LoVo (cell line): Measurements from ENCODE around the gene LY6G5B.
"Not testable (repeated sequence)": the region's sequence is repeated elsewhere in the genome, so short reads cannot be mapped to it uniquely, and the experiment has no call there.

Experiments used
- DNase-seq: peaks from one replicate; pipeline ENCODE4 v3.0.0-alpha.2; 2016; ENCODE audit warnings: low spot score

Gene LY6G5B

GRCh38 chr6:31691078-31691463, 21.3 kb downstream of the LY6G5B start:
- no peak for DNase-seq

GRCh38 chr6:31691564-31692108, 21.9 kb downstream of the LY6G5B start:
- no peak for DNase-seq

GRCh38 chr6:31692353-31692752, 22.6 kb downstream of the LY6G5B start:
- no peak for DNase-seq

GRCh38 chr6:31692886-31693285, 23.1 kb downstream of the LY6G5B start:
- DNase-seq = no peak

- DNase-seq = no peak
Observed at GRCh38 chr6:31693535-31693934, 23.8 kb downstream of the LY6G5B start.

GRCh38 chr6:31697555-31697954, 27.8 kb downstream of the LY6G5B start:
- no peak for DNase-seq

GRCh38 chr6:31700740-31701401, 31.1 kb downstream of the LY6G5B start:
- DNase-seq = no peak

- no peak for DNase-seq
Observed at GRCh38 chr6:31701666-31702404, 32.1 kb downstream of the LY6G5B start.

- DNase-seq = no peak
Observed at GRCh38 chr6:31702405-31702818, 32.6 kb downstream of the LY6G5B start.

GRCh38 chr6:31702819-31703716, 33.3 kb downstream of the LY6G5B start, which contains the start of gene ABHD16A:
Gene ABHD16A (minus strand): TSS chr6:31703324. CDS start chr6:31703281, 43 bp downstream.
- DNase-seq = peak; percentile 95

GRCh38 chr6:31705931-31706330, 36.2 kb downstream of the LY6G5B start:
- no peak for DNase-seq

GRCh38 chr6:31706599-31706998, 36.8 kb downstream of the LY6G5B start, which contains the start of gene LY6G6F:
Gene LY6G6F (plus strand): TSS chr6:31706866. CDS start chr6:31706907, 41 bp downstream.
- DNase-seq = no peak

GRCh38 chr6:31707701-31708100, 37.9 kb downstream of the LY6G5B start:
- no peak for DNase-seq

GRCh38 chr6:31708224-31708623, 38.4 kb downstream of the LY6G5B start:
- DNase-seq = no peak

GRCh38 chr6:31709157-31709556, 39.4 kb downstream of the LY6G5B start:
- DNase-seq = not testable (repeated sequence)

GRCh38 chr6:31710523-31711219, 40.9 kb downstream of the LY6G5B start:
- DNase-seq = no peak

- DNase-seq = peak; percentile 57
Observed at GRCh38 chr6:31711233-31711632, 41.5 kb downstream of the LY6G5B start.

GRCh38 chr6:31712296-31712695, 42.5 kb downstream of the LY6G5B start:
- DNase-seq = no peak

- no peak for DNase-seq
Observed at GRCh38 chr6:31713465-31713864, 43.7 kb downstream of the LY6G5B start.

- DNase-seq = no peak
Observed at GRCh38 chr6:31713991-31714684, 44.4 kb downstream of the LY6G5B start.
